ENCODE data around the gene MYO5A.

The MYO5A gene

DNA sequence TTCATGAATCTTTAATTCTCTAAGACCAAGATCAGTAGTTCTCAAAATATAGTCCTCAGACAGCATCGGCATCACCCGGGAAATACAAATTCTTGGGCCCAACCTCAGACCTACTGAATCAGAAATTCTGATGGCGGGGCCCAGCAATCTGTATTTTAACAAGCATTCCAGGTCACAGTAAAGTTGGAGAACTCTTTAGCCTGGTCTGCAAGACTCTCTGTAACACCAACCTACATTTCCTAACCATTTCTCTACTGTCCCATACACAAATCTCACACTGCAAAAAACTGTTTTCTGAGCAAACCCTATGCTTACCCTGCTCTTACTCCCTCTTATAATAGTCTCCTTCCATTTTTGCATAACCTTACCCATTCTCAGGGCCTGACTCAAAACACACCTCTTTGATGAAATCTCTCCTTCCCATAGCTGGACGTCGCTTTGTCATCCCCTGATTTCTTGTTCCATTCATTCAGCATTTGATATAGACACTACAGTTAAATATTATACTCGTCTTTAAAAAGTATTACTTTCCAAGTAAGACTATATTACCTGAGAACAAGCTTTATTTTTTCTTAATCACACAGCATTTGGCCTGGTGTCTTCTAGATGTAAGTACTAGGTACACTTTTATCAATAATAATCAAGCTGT is 149.8 kb downstream of the MYO5A start:
- no peak for DNase-seq (ENCODE audit: low read depth in 1 of 2, low spot score in 1 of 2)

DNA sequence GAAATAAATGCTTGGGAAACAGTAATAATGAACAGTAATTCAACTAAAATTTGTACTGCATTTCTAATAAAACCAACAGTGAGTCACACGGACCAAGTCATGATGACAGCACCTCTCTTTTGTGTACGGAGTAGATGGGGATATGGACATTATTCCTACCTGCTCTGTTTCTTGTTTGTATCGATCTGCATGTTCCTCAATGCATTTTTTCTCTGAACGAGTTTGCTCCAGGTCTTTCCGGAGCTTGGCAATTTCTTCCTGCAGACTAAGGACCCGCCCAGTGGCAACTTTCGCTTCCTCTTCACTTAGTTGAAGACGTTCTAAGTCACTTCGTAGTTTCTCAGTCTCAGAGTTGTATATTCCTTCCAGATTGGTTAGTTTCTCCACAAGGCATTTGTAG is 158.7 kb downstream of the MYO5A start:
- DNase-seq (ENCODE audit: low read depth in 1 of 2, low spot score in 1 of 2), result no peak

DNA sequence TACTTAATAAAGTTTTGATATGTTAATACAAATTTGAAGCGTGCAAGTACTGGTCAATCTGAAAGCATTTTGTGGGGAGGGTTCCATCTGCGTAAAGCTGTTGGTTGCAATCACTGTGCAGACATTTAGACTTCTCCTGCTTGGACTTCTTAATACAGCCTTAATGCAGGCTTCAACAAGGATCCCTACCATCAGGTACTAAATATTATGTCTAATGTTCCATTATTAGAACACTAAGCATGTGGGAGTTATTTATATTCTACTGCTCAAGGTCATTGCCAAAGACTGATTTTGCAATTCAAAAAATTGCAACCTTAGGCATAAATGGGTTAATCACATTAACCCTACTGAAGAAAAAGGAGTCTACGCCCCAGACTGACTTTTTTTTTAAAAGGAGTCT is 159.2 kb downstream of the MYO5A start:
- no peak for DNase-seq (ENCODE audit: low read depth in 1 of 2, low spot score in 1 of 2)

DNA sequence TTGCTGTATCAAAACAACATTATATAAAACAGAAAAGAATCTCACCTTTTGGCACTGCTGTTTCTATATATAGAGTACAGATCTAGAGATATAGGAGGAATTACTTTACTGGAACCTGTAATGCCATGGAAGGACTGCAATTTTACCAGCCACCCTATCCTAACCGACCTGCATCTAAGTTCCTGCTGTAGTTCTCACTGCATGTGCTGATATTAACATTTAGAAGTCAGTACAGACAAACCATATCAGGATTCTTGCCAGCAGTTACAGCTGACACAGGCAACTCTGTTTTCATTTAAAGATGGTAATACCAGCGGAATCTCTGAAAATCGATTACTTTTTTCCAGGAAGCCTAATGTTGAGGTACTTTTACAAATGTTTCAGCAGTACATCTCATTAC is 159.7 kb downstream of the MYO5A start:
- DNase-seq (ENCODE audit: low read depth in 1 of 2, low spot score in 1 of 2), result no peak

DNA sequence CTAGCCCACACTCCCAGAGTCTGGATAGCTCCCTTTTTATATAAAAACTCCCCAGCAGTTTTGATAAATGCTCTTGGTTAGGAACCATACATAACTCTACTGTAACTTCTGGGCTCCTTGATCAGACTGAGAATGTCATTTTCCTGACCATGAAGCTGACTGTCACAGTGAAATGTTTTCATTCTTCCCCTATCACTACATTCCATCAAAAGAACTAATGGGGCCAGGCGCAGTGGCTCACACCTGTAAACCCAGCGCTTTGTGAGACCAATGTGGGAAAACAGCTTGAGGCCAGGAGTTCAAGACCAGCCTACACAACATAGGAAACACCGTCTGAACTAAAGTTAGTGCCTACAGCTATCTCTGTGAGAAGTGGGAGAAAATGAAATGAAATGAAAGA is 160.3 kb downstream of the MYO5A start:
- DNase-seq (ENCODE audit: low read depth in 1 of 2, low spot score in 1 of 2), result no peak

DNA sequence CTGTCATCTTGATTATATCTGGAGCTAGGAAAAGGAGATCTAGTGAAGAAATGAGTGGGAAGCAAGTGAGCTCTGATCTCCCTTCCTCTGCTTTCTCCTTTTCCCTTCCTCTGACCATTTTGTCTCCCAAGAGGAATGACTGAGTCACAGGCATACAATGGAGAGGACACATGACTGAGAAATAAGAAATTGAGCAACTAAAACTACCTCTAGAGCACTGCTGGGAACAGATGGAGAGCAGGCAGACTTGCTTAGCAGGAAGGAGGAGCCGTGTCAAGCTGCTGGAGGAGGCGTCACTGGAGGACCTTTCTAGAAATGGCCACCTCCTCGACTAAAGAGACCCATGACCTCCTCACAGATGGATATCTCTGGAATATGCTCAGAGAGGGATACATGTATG is 166.2 kb downstream of the MYO5A start:
- DNase-seq (ENCODE audit: low read depth in 1 of 2, low spot score in 1 of 2), result no peak

DNA sequence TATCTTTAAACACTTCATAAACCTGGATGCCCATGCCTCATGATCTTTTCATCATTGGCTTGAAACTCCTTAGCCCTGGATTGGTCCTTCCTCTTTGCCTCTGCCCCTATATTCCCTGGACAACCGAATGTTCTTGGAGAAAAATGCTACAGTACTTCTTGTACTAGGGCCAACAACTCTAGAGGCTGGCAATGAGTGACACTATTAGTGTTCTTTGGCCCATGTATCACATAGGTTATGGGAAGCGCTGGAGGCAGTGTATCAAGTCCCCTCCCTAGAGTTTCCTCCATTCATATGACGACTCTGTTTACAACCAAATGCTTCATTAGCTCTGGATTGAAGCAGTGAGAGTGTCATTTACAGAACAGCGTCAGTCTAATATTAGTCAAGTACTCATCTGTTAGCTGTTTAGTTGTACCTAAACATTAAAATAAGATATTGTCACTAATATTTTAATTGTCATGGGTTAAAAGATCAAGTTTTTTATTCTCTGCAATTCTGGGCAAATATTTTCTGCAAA is 166.6 kb downstream of the MYO5A start:
- no peak for DNase-seq (ENCODE audit: low read depth in 1 of 2, low spot score in 1 of 2)

DNA sequence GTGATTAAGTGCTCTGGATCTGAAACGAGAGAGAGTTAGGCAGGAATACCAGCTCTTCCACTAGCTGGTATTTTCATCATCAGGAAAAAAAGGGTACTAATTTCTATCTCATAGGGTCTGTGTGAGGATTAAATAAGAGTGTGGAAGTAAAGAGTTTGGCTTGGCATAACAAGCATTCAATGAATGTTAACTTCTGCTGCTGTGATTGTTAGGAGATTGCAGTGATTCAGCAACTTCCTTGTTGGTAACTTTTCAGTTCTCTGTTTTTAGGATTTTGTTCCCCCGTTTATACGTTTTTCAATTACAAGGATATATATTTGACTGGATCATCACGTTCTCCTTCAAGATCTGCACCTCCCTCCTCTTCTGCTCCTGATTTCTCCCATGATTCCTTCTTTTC is 167.2 kb downstream of the MYO5A start:
- no peak for DNase-seq (ENCODE audit: low read depth in 1 of 2, low spot score in 1 of 2)

DNA sequence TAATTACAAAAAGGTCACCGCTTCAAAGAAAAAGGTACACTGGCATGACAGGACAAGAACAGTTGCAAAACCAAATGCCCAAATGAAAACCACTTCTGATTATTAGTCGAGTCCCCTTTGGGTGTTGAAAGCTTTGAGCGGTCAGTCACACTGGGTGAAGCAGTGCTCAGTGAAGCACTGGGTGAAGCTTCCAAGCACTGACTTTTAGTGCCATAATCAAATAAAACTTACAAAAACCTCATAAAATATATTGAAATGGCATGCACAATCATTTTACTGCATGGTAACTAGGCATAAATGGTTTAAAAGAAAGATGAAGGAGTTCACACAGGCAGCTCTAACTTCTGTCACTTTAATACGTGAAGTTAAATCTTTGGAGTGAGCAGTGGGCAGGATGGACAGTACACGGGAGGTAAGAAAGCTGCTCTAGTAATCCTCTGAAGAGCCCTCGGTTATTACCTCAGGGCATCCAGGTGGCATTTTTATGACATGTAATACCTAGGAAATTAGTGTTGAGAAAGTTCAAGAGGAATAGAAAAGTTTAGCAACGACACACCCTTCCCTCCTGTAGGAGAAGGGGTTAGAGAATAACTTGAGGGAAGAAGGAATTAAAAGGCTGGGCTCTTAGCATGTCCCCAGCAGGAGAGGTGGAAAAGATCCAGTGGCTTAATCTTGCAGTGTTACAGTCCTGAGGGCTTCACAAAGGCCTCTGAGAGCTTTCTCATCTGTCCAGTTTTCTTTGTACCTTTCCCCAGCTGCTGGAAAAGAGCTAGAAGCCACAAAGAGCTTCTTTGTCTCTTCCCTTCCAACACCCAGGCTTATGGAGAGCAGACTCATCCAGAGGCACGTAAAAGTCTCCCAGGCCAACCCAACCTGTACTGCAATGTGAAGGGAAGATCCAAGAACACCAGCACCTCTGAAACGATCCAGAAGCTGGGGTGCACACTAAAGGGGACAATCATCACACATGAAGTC is 168.2 kb downstream of the MYO5A start:
- no peak for DNase-seq (ENCODE audit: low read depth in 1 of 2, low spot score in 1 of 2)

DNA sequence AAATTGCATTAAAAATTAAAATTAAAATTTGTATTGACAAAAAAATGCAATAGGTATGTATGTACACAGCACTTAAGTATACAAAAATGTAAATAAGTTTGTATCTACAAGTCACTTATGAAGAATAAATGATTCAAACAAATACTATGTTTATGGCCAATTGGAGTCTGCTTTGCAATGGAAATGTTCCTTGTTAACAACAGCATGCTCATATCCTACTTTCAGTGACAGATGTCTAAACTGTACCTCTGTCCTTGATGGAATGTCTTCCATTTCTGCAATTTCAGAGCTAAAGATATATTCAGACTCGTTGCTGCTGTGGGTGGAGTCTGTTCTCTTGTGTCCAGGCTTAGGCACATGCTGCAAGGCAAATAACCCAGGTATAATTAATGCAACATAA is 169.0 kb downstream of the MYO5A start:
- DNase-seq (ENCODE audit: low read depth in 1 of 2, low spot score in 1 of 2), result no peak

DNA sequence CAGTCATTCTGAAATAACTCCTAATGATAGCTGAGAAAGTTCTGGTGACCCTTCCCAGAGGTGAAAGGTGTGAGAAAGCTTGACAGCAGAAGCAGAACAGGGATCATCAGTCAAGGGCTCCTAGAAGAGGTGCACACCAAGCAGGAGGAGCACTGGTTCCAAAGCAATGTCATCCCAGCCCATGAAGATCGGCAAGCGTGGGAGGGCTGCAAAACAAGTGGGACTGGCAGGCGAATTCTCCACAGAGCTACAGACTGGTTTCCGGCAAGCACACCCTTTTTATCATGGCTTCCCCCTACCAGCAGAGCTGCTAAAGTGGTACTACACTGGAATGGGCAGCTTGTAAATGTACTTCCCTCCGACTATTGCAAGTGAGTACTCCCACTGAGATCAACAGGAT is 170.7 kb downstream of the MYO5A start:
- DNase-seq (ENCODE audit: low read depth in 1 of 2, low spot score in 1 of 2), result no peak

DNA sequence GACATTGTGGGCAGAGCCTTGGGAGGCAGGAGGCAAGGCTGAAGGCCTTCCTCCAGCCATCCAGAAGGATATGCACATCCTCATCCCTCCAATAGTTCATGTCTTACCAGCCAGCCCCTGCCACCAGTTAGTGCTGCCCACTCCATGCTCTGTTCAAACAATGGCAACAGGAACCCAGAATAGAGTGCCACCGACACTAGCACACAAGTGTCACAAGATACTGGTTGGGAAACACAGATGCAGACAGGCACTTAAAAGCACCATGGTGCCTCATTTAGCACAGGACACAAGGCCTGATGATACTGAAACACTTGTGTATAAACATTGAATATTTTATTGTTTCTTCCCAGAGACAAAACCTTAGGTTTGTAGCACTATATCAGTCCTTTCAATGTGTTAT is 176.6 kb downstream of the MYO5A start:
- DNase-seq (ENCODE audit: low read depth in 1 of 2, low spot score in 1 of 2), result no peak

DNA sequence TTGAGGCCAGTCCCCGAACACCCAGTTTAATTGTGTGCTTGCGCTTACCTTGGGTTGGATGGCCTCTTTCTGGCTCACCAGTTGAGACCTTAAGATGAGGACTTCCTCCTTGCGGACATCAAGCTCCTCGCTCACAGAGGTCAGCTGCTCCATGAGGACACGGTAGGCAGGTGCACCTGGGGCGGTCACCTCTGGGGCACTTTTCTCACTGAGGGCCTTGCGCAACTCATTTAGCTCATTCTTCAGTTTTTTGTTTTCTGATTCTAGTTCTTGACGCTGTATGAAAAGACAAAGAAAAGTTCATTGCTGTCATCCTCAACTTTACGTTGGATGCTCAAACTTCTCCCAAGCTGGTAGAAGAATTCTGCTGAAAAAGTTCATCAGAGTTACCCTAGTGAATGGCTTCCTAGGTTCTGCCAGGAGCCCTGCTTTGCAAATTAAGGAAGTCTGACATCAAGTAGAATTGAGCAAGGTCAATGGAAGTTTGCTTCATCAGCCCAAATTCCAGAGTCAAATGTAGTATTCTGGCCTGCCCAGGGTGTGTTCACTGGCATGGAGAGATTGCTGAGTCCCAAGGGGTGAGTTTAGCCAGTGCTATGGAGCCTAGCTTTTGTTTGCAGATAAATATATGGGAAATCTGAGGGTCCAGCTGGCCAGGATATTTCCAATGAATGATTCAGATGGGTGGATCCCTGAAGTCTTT is 177.3 kb downstream of the MYO5A start:
- DNase-seq (ENCODE audit: low read depth in 1 of 2, low spot score in 1 of 2), result no peak

DNA sequence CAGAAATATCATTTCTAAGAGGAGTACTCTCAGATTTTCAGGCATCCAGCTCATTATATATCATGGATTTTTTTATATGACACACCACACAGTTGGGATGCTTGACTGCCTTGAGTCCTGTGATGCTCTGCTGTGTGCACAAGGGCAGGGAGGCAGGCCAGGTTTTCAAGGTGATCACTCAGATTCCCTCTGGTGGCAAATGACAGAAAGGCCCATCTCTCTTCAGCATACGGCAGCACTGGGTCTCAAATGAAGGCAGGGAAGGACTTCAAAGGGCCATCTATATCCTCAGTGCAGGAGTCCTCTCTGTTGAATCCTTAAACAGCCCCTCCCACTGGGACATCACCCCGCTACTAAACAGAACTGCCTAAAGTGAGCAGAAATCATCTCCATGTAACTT is 178.3 kb downstream of the MYO5A start:
- DNase-seq (ENCODE audit: low read depth in 1 of 2, low spot score in 1 of 2), result no peak

DNA sequence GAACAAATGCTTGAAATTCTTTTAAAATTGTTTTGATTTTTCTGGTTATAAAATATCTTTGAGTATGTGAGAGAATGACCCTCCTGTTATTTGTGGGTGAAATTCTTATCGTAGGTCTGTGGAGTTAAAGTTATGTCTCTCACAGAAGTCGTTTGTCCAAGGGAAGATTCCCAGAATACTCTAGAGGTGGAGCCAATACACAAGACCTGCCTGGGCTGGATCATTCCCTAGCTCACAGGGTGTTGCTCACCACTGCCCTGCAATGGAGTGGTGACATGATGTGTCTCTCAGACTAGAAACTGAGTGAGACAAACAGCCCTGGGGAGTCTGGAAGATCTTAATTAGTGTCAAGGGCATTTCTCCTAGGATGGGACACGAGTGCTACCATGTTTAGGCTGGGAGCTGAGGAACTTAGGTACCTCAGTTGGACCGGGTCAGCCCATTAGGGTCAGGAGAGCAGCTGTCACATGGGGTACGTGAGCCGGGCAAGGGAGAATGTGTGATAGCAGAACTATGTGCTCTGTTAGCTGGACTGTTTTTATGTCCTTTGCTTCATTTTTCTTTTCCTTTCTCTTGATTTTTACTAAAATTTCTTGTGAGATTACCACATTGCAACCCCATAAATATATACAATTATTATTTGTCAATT is 179.5 kb downstream of the MYO5A start:
- DNase-seq (ENCODE audit: low read depth in 1 of 2, low spot score in 1 of 2), result no peak

DNA sequence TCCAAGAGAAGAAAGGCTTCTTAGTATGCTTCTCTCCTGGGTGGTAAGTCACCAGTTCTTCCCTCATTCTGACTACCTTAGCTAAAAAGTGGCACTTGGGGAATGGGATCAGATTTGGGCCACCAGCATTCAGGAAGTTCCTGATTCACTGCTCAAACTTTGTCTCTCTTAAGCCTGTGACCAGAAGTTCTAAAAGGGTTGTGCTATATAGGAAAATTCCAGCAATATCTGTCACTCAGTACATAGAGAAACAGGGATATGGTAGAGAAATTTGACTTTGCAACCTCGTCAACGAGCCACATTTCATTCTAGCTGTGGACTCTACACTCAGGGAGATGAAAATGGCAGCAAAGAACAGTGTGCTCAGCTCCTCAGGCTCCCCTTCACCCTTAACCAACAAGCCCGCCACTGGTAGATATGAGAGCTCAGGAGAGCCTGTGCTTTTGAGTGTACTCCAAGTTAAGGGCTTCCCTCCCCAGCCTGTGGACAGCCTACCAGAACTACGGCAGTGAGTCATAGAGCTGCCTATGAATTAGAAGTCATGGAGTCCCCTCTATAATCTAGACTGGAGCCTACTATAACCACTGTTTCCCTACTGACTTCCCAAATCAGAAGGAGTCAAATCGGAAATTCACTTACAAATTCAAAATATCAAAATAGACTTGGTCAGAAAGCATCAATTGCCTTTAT is 180.5 kb downstream of the MYO5A start:
- no peak for DNase-seq (ENCODE audit: low read depth in 1 of 2, low spot score in 1 of 2)

DNA sequence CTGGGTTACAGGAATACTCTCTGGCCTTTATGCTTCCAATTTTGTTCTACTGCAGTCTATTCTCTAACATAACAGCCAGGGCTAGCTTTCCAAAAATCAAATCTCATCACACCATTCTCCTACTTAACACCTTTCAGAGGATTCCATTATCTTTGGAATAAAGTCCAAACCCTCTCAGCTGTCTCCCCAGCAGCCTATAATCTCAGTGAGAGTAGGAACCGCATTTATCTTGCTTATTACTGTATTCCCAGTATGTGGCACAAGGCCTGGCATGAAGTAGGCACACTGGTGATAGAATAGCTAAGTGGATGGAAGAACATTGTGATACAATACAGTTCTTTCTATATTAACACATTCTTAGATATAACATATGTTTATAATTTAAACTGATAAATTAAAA is 184.1 kb downstream of the MYO5A start:
- DNase-seq (ENCODE audit: low read depth in 1 of 2, low spot score in 1 of 2), result no peak

DNA sequence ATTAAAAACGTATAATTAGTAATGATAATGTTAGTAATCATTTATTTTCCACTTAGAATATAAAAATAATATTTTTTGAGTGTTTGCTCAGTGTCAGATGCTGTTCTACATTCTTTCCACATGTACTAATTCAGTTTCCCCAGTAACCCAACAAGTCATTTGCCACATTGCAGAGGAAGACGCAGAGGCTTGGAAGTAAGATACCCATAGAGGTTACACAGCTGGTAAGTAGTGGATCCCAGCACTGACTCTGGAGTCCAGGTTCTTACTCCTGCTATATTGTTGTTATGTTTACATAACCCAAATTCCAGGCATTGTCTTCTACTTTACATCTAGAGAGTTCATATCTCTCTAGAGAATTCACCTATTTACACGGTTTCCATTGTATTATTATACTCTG is 184.8 kb downstream of the MYO5A start:
- DNase-seq (ENCODE audit: low read depth in 1 of 2, low spot score in 1 of 2), result no peak

DNA sequence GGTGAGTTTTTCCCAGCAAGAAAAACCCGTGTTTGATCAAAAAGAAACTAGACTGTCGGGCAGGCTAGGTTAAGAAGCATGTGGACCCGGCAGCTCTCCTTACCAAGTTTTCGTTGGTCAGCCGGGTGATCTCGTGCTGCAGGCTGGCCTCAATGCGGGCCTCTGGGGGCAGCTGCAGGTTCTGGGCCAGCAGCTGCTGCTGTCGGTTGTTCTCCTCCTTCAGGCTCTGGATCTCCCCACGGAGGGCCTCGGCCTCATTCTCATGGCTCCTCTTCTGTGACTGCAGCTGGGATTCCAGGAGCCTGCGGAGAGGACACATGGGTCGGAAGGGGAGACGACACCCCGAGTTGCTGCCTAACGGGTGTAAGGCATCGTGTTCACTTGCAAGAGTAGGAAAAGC is 188.6 kb downstream of the MYO5A start:
- DNase-seq (ENCODE audit: low read depth in 1 of 2, low spot score in 1 of 2), result no peak

DNA sequence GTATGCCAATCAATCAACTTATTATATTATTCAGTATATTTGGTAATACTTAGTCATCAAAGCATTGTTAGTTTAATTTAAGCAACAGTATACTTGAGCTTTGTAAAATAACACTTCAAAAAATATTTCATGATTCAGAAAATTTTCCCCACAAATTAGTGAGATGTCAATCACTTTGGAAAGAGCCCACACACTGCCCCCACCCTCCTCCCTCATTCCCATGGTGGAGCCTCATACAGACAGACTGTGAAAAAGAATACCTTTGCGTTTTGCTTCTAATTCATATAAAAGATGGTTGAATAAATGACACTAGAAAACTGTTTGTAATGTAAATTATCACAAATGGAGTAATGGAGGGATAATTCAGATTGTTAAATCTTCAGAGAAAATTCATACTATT is 189.8 kb downstream of the MYO5A start:
- no peak for DNase-seq (ENCODE audit: low read depth in 1 of 2, low spot score in 1 of 2)

DNA sequence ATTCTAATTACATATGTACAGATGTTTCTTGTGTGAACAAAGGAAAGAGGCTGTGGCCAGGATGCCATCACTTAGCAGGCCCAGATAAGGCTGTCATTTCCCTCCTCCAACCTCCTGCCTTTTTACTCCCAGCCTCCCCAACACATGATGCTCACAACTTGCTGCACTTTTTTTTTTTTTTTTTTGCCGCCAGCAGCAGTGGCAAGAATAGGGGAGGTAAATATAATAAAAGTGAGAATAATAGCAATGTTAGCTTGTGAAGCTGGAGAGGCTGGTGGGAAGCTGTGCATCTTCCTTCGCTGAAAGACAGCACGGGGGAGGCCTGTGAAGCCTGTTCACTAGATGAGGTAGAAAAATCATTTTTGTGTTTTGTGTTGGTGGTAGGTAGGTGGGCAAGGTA is 190.6 kb downstream of the MYO5A start:
- no peak for DNase-seq (ENCODE audit: low read depth in 1 of 2, low spot score in 1 of 2)

Measured in stimulated activated CD4-positive, alpha-beta T cell treated with anti-CD3 and anti-CD28 coated beads, Interleukin-15, amount 100 ng/mL, for 1 hour (primary cell).